Endothelial cell of coronary artery (primary cell): ENCODE results near the gene UBR4. TPM values are rescaled to one million over a fixed set of nuclear protein-coding genes. Genes with fewer than 3 reads are reported as not detected.

Source experiments
- total RNA-seq: library from RNA; depleted of rRNA; stranded (reverse); fragments of >200 nt; gene quantifications from 2 replicates; pipeline ENCODE4 v1.2.3, GENCODE V29; 2014

The UBR4 gene
- 69.7 and 112 TPM in 2 replicates for total RNA-seq

DNA sequence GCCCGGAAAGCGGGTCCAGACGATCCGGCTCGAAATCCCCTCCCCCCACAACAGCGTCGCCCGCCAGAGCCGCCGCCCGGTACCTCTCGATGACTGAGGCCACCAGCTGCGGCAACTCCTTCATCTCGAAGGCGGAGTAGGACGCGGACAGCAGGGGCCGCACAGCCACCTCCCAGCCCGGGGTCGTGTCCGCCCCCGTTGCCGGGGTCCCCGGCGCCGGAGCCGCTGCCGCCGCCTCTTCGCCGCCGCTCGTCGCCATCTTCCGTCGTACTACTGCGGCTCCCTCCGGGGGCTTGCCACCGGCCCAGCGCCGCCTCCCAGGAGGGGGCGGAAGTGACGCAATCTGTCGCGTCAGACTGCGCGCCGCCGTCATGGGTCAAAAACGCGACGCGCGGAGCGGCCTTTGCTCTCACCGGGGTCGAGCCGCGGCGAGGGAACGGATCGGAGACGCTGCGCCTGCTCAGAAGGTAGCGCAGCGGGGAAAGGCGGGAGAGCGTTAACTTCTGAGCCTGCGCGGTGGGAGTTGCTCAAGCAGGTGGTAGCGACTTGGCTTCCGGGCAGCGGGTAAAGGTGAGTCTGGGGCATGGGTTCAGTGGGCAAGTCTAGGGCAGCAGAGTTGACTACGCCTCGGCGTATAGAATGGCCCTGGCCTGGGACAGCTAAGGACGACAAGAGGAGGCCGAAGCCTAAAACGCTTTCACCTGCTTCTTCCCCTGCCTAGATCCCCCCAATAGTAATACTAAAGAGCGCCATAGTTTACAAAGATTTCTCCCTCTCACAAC is at the start of gene UBR4:
Gene UBR4, minus strand, starts transcription at position 277 of the 782 bp plus-strand sequence. Its CDS starts 18 bp downstream, at position 259.

DNA sequence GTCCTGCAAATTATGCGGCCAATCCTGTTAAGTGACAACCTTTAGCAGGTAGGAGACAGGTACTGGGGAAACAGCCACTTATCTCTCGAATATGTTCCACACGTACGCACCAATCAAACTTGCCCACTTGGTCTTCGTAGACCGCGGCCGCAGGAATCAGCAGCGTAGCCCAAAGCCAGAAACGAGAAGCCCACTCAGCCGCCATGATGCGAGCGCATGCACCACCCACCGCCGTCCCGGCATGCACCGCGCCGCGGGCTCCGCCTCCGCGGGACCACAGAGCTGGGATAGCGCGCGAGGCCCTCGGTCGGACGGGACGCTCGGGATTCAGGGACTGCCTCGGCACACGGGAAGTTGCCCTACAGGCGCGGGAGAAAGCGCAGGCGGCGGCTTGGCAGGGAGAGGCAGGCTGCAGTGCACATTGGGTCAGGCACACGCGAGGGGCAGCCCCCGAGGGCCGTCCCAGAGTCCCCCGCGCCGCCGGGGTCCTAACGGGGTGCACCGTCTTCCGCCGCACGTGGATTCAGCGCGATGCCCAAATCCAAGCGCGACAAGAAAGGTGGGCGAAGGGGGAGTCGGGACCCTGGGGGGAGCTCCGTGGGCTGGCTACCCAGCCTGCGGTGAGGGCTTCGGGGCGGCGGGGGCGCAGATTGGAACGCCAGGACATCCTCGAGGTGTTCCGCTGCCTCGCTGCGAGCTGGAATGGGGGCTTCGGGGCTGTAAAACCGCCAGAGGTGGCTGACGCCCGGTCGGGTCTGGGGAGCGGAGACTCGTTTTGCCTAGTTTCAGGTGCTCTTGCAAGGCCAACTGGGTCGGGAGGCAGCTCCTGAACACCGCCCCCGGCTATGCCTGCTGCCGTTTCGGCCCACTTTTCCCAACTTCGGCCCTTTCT is 41.5 kb upstream of the UBR4 start, which contains the start of the genes EMC1 and MRTO4:
Gene EMC1, minus strand, starts transcription at position 220 of the 892 bp plus-strand sequence. Its CDS starts 15 bp downstream, at position 205.
Gene MRTO4, plus strand, starts transcription at position 501 of the 892 bp plus-strand sequence. Its CDS starts 31 bp downstream, at position 532.

Other genes with a start within 250 kb of the UBR4 start
- gene EMC1, start 41.3 kb upstream of the UBR4 start, total RNA-seq: 59.0 and 73.9 TPM in 2 replicates
- gene MRTO4, start 41.5 kb upstream of the UBR4 start, total RNA-seq: 26.5 and 40.7 TPM in 2 replicates
- 0.18 and 0.28 TPM in 2 replicates for gene AKR7A3, start 78.5 kb upstream of the UBR4 start, total RNA-seq
- 45.0 and 53.4 TPM in 2 replicates for gene AKR7A2, start 101.9 kb upstream of the UBR4 start, total RNA-seq
- 12.0 and 14.0 TPM in 2 replicates for gene SLC66A1, start 102.1 kb upstream of the UBR4 start, total RNA-seq